IMR-90 (cell line): ENCODE measurements around the gene VPS33B.

ENCODE experiments used
- BHLHE40 ChIP-seq: fragments of 150-350 bp; IDR thresholded peaks from 2 replicates; pipeline ENCODE4 v1.6.1; 2016; ENCODE audit warnings: mild to moderate bottlenecking, low read depth, low read length
- CEBPB ChIP-seq: IDR thresholded peaks from 2 replicates; pipeline ENCODE4 v1.6.1; 2012; ENCODE audit warnings: low read depth, low read length, improper control_type of control experiment
- CHD1 ChIP-seq: IDR thresholded peaks from 2 replicates; pipeline ENCODE4 v1.6.1; 2012; ENCODE audit warnings: low read depth, low read length, improper control_type of control experiment
- FOS ChIP-seq: fragments of 150-350 bp; IDR thresholded peaks from 2 replicates; pipeline ENCODE4 v1.6.1; 2016; ENCODE audit warnings: low read depth, low read length
- MAZ ChIP-seq: IDR thresholded peaks from 2 replicates; pipeline ENCODE4 v1.6.1; 2012; ENCODE audit warnings: low read depth, mild to moderate bottlenecking, low read length, improper control_type of control experiment, moderate library complexity, borderline replicate concordance
- MXI1 ChIP-seq: IDR thresholded peaks from 2 replicates; pipeline ENCODE4 v1.6.1; 2012; ENCODE audit warnings: low read depth, mild to moderate bottlenecking, low read length, moderate library complexity, borderline replicate concordance
- POLR2A ChIP-seq: IDR thresholded peaks from 2 replicates; pipeline ENCODE4 v1.6.1; 2012; ENCODE audit warnings: mild to moderate bottlenecking, low read depth, low read length
- RFX5 ChIP-seq: IDR thresholded peaks from 2 replicates; pipeline ENCODE4 v1.8.0; 2012; ENCODE audit warnings: low read depth, mild to moderate bottlenecking, low read length, moderate library complexity
- SMC3 ChIP-seq: fragments of 150-350 bp; IDR thresholded peaks from 2 replicates; pipeline ENCODE4 v1.6.1; 2016; ENCODE audit warnings: low read depth, mild to moderate bottlenecking, antibody characterized with exemption, low read length, moderate library complexity
- TF ChIP-seq, protein P1 (sequence below): fragments of 150-350 bp; IDR thresholded peaks from 2 replicates; pipeline ENCODE4 v1.6.1; 2016; ENCODE audit warnings: low read depth, mild to moderate bottlenecking, low read length, moderate library complexity, borderline replicate concordance
- TF ChIP-seq, protein P2 (sequence below): conservative IDR thresholded peaks from 2 replicates; pipeline ENCODE4 v1.5.1; 2012; ENCODE audit warnings: mild to moderate bottlenecking, low read depth, low read length, improper control_type of control experiment
- TF ChIP-seq, protein P3 (sequence below): fragments of 150-350 bp; IDR thresholded peaks from 2 replicates; pipeline ENCODE4 v1.6.1; 2017; ENCODE audit warnings: mild to moderate bottlenecking, antibody characterized with exemption, low read length, low read depth

DNA sequence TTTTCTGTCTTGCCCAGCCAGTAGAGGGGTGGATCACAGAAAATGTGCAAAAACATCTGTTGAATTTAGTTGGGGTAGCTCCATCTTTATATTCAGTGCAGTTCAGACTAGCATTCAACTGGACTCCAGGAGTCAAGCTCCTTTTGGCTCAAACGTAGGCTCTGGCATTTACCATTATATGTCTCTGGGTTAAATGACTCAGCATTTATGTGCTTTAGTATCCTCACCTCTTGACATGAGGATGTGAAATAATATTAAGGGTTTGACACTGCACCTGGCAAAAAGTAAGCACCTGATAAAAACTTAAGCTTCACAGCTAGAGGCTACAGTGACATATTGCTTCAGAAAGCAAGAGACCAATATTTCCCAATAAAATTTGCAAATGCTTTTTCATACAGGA lies 42.8 kb downstream of the VPS33B start:
- TF ChIP-seq, protein P1, sequence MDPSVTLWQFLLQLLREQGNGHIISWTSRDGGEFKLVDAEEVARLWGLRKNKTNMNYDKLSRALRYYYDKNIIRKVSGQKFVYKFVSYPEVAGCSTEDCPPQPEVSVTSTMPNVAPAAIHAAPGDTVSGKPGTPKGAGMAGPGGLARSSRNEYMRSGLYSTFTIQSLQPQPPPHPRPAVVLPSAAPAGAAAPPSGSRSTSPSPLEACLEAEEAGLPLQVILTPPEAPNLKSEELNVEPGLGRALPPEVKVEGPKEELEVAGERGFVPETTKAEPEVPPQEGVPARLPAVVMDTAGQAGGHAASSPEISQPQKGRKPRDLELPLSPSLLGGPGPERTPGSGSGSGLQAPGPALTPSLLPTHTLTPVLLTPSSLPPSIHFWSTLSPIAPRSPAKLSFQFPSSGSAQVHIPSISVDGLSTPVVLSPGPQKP = no peak
- TF ChIP-seq, protein P2, sequence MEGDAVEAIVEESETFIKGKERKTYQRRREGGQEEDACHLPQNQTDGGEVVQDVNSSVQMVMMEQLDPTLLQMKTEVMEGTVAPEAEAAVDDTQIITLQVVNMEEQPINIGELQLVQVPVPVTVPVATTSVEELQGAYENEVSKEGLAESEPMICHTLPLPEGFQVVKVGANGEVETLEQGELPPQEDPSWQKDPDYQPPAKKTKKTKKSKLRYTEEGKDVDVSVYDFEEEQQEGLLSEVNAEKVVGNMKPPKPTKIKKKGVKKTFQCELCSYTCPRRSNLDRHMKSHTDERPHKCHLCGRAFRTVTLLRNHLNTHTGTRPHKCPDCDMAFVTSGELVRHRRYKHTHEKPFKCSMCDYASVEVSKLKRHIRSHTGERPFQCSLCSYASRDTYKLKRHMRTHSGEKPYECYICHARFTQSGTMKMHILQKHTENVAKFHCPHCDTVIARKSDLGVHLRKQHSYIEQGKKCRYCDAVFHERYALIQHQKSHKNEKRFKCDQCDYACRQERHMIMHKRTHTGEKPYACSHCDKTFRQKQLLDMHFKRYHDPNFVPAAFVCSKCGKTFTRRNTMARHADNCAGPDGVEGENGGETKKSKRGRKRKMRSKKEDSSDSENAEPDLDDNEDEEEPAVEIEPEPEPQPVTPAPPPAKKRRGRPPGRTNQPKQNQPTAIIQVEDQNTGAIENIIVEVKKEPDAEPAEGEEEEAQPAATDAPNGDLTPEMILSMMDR = no peak
- no peak for TF ChIP-seq POLR2A
- TF ChIP-seq MXI1 = no peak
- no peak for TF ChIP-seq RFX5
- no peak for TF ChIP-seq FOS
- no peak for TF ChIP-seq SMC3
- no peak for TF ChIP-seq CHD1
- no peak for TF ChIP-seq MAZ
- no peak for TF ChIP-seq CEBPB
- TF ChIP-seq BHLHE40 = no peak
- TF ChIP-seq, protein P3, sequence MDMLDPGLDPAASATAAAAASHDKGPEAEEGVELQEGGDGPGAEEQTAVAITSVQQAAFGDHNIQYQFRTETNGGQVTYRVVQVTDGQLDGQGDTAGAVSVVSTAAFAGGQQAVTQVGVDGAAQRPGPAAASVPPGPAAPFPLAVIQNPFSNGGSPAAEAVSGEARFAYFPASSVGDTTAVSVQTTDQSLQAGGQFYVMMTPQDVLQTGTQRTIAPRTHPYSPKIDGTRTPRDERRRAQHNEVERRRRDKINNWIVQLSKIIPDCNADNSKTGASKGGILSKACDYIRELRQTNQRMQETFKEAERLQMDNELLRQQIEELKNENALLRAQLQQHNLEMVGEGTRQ = no peak
